GM19467 (cell line): Measurements from ENCODE around the gene NHEJ1.
"Not testable (repeated sequence)": the region's sequence is repeated elsewhere in the genome, so short reads cannot be mapped to it uniquely, and the experiment has no call there.

Experiments used
- ATAC-seq: cut with Tn5 transposase; IDR thresholded peaks from one replicate; pipeline ENCODE4 v1.9.1; 2021; ENCODE audit warnings: mild to moderate bottlenecking, moderate library complexity; ENCODE audit not compliant: unreplicated experiment

NHEJ1 gene, protein sequence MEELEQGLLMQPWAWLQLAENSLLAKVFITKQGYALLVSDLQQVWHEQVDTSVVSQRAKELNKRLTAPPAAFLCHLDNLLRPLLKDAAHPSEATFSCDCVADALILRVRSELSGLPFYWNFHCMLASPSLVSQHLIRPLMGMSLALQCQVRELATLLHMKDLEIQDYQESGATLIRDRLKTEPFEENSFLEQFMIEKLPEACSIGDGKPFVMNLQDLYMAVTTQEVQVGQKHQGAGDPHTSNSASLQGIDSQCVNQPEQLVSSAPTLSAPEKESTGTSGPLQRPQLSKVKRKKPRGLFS

DNA sequence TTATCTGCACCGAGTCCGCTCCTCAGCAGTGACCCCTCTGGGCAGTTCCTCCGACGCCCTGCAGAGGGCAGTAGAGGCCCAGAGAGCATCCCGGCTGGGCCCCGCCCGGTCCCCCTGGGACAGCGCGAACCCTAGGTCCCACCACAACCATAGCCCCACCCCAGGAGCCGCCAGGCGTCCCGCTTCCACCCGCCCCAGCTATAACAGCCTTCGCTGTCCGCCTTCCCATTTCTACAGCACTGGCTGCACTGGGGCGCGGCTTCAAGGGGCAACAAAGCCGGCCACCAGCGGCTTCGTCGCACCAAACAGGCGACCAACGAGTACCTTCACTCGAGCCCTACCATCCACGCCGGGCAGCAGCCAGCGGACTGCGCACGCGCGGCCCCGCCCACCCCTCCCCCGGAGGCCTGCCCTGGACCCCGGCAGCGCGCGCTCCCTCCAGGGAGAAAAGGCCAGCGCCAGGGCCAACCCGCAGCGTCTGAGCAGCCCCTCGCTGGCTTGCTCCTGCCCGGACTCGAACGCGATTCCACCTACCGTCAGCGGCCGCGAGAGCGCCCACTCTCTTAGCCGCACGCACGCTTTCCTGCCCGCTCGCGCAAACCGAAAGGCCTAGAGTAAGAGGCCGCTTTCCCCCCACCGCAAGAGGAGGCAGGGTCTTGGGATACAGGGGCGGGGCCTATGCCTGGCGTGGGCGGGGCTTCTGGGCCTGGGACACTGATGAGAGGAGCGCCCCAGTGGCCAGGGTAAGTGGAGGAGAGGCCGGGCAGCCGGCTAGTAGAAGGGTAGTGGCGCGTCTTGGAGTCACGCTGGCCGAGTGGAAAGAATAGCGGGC lies at the start of gene NHEJ1:
TSS of gene NHEJ1 (minus strand) at position 630 of the 832 bp plus-strand sequence. CDS start 2,453 bp downstream, outside the sequence.
- peak; percentile 79 for ATAC-seq

DNA sequence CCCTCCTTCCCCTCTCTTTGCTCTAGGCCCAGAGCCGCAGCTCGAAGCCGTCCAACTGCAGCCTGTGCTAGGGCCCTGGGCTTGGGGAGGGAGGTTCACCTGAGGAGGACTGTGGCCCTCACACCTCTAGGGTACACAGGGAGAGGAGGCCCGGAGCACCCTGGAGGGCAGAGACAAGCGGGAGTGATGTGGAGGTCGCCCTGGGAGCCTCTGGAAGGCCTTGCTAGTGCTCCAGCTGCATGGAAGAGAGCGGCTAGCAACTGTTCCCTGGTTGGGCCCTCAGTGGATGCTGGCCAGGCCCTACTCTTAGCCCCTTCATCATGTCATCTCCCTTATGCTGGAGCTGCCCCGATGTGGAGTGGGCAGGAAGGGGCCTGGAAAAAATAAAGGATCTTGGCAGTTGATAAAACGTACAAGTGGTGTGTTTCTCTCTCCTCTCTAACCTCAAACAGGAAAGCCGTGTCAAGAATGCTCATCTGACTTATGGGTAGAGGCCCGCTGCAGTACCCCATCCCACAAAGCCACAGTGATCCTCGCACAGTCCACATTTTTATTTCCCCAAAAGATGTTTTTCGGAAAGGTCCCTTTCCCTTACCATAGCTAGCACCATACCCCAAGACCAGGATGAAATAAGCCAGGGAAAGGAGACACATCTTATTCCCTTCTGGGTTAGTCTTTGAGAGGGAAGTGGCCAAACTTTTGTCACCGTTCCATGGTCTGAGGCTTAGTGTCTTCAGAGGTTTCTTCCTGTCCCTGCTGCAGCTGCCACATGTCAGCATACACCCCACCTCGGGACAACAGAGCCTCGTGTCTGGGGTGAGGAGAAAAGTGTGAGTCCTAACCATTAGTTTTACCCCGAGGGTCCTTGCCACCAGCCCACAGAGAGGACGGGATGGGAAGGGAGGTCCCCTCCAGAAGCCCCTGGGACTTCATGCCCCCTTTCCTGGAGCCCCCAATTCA lies 48.9 kb upstream of the NHEJ1 start:
- ATAC-seq, result no peak

DNA sequence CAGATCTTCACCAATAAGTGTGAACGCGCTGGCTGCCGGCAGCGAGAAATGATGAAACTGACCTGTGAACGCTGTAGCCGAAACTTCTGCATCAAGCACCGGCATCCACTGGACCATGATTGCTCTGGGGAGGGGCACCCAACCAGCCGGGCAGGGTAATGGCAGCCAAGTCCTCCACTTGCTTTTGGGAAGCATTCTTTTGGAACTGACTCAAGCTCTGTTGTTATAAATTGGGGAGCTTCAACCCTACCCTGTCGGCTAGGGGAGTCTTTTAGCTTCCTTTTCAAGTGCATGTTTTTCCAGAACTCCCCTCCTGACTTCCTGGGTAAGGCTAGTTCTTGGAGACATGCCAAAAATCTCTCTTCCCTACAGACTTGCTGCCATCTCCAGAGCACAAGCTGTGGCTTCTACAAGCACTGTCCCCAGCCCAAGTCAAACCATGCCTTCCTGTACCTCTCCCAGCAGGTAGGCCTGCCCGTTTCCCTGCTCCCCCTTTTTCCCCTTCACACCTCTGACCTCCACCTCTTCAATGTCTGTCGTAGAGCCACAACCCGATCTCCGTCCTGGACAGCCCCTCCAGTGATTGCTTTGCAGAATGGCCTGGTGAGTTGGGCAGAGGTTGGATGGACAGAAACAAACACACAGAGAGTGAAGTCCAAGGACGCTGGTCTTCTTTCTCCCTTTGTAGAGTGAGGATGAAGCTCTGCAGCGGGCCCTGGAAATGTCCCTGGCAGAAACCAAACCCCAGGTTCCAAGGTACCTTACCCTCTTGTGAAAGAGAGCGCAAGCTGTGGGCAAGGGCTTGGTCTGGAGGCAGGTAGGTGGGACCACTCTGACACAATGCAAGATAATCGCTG lies 47.5 kb upstream of the NHEJ1 start:
- ATAC-seq, result no peak

DNA sequence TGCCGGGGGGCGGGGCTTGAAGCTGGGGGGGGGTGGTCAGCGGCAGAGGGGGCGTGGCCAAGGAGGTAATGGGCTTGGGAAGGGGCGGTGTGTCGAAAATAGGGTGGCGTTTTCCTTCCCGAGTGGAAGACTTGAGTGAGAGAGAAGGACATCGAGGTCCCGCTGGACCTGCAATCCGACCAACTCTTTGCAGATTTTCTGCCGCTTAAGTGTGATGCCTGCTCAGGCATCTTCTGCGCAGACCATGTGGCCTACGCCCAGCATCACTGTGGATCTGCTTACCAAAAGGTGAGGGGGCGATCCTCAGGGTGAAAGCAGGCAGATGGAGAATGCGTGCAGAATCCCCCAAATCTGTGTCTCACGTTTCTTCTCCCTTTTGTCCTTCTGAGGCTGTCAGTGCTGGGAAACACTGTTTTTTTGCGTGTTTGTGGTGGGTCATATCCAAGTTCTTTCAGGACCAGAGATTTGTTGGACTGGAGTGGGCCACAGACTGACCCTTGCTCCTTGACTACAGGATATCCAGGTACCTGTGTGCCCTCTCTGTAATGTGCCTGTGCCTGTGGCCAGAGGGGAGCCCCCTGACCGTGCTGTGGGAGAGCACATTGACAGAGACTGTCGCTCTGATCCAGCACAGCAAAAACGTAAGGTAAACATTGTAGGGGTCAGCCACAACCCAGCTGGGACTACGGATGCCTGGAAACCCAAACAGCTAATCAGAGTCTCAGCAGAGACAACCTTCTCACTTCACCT lies 46.7 kb upstream of the NHEJ1 start:
- no peak for ATAC-seq

DNA sequence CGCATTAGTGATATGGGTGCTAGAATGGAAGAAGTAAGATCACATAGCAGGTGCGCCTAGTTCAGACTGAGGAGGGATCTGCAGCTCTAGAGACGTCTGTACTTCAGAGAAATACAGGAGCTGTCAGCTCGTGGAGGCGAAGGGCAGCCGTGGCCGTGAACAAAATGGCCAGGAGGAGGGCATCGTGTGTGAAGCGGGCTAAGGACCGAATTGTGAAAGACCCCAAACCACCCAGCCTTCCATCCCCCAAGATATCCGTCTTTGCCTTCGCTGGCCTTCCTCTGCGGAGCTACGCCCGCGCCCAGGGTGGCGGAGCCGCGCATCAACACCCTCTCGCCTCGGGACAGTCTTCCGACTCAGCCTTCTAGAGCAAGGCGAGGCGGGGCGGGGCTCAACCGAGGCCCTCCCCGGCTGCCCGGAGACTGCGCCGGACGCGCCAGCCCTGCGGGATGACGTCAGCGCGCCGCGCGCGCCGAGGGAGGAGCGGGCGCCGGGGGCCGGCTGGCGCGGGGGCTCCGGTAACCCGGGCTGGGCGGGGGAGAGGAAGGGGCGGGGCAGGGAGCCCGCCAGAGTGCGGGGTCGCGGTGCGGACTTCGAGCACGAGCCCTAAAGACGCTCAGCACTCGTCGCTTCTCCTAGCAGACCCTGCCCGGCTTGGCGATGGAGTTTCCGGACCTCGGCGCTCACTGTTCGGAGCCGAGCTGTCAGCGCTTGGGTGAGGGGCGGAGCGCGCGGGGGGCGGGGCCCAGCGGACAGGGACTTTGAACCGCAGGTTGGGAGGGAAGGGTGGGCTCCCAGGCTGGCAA lies 45.9 kb upstream of the NHEJ1 start, which contains the start of gene ZFAND2B:
TSS of gene ZFAND2B (plus strand) at position 455 of the 806 bp plus-strand sequence. CDS start at position 661, 206 bp downstream.
- peak; percentile 96 for ATAC-seq

DNA sequence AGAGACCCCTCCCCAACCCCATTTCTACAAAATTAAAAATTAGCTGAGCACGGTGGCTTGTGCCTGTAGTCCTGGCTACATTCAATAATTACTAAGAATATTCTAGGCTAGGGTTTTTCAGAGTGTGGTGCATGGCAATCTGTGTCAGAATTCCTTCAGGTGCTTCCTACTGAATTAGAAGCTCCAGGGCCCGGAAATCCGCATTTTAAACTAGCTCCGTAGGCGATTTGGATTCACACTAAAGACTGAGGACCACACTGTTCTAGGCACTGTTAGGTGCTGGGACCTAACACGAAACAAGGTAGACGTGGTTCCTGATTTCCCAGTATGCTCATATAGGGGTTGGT lies 45.3 kb upstream of the NHEJ1 start:
- no peak for ATAC-seq

DNA sequence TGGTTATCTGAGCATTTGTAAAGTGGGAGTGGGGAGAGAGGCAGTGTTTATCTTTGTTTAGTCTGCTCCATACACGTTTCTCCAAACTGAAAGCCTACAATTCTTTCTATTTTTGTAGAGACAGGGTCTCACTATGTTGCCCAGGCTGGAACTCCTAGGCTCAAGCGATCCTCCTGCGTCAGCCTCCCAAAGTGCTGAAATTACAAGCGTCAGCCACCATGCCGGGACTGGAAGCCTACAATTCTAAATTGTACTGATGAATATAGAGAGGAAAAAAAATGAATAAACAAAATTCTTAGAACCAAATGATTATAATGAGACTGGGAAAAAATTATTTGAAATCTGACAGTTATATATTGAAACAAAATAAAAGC lies 44.5 kb upstream of the NHEJ1 start:
- no peak for ATAC-seq

DNA sequence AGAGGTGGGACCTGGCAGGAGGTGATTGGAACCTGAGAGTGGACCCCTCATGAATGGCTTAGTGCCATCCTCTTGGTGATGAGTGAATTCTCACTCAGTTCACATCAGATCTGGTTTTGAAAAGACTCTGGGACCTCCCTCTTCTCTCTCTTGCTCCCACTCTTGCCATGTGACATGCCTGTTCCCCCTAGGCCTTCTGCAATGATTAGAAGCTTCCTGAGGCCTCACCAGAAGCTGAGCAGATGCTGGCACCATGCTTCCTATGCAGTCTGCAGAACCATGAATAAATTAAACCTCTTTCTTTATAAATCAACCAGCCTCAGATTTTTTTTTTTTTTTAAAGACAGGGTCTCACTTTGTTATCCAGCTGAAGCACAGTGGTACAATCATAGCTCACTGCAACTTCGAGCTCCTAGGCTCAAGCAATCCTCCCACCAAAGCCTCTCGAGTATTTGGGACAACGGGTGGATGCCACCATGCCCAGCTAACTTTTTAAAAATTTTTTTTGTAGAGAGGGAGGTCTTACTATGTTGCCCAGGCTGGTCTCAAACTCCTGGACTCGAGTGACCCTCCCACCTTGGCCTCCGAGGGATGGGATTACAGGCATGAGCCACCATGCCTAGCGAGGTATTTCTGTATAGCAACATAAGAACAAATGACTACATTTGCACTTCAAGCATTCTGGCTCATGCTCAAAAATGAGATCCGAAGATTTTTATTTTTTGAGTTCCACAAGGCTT lies 44.0 kb upstream of the NHEJ1 start:
- no peak for ATAC-seq

DNA sequence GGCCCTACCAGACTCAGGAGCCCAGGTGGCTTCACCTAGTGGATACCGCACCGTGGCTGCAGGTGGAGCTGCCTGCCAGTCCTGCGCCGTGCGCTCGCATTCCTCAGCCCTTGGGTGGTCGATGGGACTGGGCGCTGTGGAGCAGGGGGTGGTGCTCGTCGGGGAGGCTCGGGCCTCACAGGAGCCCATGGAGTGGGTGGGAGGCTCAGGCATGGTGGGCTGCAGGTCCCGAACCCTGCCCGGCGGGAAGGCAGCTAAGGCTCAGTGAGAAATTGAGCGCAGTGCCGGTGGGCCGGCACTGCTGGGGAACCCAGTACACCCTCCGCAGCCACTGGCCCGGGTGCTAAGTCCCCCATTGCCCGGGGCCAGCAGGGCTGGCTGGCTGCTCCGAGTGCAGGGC lies 40.7 kb upstream of the NHEJ1 start:
- ATAC-seq, result not testable (repeated sequence)

DNA sequence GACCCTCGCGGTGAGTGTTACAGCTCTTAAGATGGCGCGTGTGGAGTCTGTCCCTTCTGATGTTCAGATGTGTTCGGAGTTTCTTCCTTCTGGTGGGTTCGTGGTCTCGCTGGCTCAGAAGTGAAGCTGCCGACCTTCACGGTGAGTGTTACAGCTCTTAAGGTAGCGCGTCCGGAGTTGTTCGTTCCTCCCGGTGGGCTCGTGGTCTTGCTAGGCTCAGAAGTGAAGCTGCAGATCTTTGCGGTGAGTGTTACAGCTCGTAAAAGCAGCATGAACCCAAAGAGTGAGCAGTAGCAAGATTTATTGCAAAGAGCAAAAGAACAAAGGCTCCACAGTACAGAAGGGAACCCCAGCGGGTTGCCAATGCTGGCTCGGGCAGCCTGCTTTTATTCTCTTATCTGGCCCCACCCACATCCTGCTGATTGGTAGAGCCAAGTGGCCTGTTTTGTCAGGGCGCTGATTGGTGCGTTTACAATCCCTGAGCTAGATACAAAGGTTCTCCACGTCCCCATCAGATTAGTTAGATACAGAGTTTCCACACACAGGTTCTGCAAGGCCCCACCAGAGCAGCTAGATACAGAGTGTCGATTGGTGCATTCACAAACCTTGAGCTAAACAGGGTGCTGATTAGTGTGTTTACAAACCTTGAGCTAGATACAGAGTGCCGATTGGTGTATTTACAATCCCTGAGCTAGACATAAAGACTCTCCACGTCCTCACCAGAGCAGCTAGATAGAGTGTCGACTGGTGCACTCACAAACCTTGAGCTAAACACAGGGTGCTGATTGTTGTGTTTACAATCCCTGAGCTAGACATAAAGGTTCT lies 40.1 kb upstream of the NHEJ1 start:
- not testable (repeated sequence) for ATAC-seq

DNA sequence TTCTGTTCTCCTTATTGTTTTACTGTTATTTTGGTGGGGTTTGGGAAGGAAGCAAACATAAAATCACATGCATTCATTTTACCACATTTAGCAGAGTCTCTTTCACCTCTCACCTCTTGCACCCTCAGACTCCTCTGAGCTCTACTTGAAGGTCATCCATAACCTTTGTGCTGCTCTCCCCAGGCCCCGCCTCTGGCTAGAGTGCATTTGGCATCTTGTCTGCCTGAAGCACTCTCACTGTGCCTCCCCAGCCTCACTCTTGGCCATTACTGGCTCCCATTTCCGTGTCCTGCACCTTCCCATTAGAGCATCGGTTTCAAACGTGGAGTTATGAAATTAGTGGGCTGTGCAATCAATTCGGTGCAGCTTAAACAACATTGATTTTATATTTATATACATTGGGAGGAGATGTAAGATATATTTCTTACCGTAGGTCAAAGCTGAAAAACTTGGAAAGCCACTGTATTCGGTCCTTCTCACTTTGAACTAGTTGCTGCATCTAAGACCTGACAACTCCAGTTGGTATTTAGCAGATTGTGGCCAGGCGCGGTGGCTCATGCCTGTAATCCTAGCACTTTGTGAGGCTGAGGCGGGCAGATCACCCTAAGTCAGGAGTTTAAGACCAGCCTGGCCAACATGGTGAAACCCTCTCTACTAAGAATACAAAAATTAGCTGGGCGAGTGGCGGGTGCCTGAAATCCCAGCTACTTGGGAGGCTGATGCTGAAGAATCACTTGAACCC lies 39.0 kb upstream of the NHEJ1 start:
- ATAC-seq, result no peak

DNA sequence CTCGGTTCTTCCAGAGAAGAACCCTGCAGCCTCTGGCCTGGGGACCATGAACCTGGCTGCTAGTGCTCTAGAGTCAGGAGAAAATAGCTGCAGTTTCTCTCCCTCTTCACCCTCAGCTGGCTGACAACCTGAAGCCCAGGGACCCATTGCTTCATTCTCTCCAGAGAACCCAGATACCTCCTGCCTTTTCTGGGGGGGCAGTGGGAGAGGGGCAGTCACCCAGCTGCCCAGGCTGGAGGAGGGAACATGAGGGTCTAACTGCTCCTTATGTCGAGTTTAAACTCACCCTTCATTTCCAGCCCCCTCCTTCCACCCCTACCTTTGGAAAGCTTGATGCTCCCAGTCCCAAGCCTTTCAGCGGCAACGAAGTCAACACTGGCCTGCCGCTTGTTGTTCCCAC lies 38.4 kb upstream of the NHEJ1 start:
- no peak for ATAC-seq

DNA sequence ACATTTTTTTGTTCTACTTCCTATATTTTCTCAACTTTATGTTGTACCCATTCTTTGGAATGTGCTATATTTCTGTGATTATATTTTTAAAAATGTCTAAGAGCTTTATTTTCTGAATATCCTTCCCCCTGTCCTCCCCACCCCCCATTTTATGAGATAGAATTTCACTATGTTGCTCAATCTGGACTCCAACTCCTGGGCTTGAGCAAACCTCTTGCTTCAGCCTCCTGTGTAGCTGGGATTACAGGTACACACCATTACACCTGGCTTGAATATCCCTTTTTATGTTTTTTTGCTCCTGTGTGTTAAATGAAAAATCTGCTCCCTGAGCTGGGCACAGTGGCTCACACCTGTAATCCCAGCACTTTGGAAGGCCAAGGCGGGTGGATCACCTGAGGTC lies 36.8 kb upstream of the NHEJ1 start:
- no peak for ATAC-seq

DNA sequence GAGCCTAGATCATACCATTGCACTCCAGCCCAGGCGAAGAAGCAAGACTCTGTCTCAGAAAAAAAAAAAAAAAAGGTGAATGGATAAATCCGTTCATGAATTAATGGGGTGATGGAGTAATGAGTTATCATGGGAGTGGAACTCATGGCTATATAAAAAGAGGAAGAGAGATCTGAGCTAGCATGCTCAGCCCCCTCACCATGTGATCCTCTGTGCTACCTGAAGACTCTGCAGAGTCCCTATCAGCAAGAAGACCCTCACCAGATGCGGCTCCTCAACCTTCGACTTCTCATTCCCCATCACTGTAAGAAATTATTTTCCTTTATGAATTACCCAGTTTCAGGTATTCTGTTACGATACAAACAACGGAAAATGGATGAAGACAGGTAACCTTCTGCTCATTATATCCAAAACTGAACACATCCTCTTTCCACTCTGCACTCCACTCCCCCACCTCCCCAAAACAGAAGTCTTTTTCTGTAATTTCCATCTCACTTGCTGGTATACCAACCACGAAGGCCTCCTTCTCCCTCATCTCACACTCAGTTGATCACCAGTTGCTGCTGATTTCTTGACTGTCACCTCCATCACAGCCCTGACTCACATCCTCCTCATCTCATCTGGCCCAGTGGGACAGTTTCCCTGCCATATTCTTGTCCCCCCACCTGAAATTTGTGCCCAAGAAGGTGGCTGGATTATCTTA lies 26.3 kb upstream of the NHEJ1 start:
- ATAC-seq, result no peak

DNA sequence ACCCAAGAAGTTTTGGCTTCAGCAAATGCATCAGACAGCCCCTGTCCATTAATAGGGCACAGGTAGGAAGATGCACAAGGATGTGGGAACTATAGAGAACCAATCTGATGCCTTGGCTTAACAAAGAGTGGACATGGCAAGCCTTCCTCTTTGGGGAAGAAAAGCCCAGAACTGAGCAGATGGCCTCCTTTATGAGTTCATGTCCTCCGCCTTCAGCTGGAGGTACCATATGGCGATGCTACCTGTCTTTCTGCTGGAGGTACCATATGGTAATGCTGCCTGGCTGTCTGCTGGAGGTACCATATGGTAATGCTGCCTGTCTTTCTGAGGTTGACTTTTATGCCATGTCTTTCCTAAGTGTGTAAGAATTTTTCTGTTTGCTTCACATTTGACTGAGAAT lies 23.5 kb upstream of the NHEJ1 start:
- no peak for ATAC-seq
